ENCODE results near the gene KCNJ12.
"Not testable (repeated sequence)": the region's sequence is repeated elsewhere in the genome, so short reads cannot be mapped to it uniquely, and the experiment has no call there.

KCNJ12 gene

DNA sequence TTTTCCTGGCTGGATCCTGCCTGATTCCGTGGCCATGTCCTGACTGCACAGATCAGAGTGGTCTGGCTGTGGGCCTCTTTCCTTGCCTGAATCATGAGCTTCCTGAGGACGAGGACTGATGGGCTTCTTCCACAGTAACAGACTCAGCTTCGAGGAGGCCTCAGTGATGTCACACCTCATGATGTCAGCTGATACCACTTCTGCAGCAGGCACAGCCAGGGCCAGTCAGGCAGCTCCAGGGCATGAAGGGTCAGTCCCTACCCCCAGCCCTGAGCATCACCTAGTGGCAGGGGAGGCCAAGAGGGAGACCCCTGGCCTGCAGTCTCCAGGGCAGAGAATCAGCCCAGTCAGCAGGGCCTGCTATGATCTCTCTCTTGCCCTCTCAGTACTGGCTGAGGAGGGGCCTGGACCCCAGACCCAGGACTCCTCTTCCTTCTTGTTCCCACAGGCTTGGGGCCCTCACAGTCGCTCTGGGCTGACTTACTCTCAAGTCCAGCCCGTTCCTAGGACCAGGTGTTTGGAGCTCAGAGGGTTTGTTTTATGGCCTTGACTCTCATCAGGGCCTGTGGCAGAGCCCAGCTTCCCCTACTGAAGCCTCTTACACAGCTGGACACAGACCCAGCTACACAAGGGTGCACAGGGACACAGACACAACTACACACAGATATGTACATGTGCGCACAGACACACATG, 26.7 kb upstream of the KCNJ12 start:
- DNase-seq (ENCODE audit: low read depth): not testable (repeated sequence)

DNA sequence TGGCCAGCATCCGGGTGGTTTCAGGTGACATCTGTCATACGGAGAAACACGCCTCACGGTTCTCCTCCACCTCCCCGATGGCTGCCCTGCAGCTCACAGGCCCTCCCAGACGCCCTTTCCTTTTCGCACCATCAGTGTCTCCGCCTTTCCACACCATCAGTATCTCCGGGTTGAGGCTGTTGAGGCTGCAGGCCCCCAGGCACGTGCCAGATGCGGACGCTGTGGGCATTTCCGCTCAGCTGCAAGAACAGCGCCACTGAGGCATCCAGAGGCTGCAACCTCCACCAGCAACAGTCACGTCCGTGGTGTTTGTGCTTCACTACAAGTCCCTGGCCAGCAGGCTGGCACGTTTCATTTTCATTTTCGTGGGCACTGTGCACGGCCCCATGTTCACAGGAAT, 25.7 kb upstream of the KCNJ12 start:
- not testable (repeated sequence) for DNase-seq (ENCODE audit: low read depth)

- no peak for DNase-seq (ENCODE audit: low read depth)
Observed at GRCh38 chr17:21351366-21352065, 24.6 kb upstream of the KCNJ12 start.

DNA sequence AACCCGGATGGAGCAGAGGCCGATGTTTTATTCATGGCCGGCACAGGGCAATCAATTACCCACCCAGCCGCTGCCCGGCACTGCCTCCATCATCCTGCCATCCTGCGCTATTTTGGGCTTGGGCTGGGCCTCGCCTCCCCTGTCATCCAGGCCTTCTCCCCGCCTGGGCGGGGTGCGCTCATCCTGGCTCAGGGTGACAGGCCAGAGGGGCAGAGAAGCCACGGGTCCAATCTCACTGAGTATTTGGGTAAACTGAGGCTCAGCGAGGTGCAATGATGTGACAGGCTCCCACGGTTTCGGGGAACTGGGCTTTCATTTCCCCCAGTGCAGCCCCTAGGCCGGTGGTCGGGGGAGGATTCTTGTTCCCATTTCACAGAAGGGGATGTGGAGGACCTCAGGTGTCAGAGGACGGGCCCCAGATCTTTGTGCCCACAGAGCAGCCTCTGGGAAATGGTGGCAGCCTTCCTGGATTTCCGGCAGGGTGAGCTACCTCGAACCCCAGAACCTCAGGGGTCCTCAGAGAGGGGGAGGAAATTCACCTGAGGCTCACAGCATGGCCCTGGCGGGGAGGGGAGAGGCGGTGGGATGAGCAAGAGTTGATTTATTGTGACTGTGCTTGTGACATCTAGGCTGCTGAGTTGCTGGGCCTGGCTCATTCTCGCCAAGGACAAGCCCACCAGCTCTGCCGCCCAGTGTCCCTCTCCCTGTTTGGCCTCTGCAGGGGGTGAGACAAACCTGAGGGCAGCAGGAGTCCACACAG, 23.8 kb upstream of the KCNJ12 start:
- no peak for DNase-seq (ENCODE audit: low read depth)

DNA sequence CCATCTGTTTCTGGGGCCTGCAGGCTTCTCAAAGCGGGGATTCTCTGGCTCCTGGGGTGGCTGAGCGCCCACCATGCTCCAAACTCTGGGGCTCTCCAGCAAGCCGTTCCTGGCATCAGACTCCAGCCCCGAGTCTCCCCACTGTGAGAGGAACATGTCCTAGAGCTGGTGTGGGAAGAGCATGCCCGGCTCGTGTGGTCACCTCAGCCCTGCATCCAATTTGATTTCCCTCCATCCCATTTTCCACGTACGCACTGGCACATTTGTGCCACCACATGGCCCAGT, 23.2 kb upstream of the KCNJ12 start:
- DNase-seq (ENCODE audit: low read depth): no peak

DNA sequence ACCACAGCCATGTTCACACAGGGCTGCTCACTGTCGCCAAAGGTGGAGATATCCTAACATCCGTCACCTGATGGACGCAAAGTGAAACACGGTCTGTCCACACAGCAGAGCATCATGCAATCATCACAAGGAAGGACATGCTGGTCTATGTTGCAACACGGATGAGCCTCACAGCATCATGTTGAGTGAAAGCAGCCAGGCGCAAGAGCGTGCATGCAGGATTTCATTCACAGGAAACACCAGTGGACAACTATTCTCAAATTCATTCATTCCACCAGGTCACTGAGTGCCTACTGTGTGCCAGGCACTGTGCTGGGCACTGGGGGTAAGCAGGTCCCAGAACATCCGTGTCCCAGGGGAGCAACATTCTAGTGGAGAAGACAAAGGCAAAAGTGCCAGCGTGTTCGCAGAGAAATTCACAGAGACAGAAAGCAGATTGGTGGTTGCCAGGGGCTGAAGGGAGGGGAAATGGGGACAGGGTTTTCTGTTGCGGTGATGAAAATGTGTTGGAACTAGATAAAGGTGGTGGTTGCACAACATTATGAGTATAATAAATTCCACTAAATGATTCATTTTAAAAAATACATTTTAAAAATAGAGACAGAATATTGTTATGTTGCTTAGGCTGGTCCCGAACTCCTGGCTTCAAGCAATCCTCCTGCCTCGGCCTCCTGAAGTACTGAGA, 22.7 kb upstream of the KCNJ12 start:
- DNase-seq (ENCODE audit: low read depth): peak; percentile 20

DNA sequence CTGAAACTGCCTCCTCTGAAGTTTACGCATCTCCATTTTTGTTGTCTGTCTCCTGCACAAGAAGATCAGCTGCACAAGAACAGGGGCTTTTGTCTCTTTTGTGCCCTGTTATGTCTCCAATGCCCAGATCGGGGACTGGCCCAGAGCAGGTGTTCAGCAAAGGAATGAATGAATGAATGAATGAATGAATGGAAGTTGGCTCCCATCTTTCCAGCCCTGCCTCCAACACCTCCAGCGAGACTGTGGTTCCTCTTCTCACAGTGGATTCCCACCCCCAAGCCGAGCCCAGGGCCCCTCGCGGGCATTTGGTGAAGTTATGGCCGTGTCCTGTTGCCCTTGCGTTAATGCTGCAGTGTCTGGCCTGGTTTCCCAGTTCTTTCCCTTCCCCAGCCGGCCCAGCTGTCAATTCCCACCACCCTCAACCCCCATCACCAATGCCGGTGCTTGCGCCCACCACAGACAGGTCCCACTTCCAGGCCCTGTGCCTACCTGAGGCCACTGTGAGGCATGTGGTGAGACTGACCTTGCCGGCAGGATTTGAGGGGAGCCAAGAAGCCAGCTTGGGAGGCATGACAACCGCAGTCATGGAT, 21.3 kb upstream of the KCNJ12 start:
- no peak for DNase-seq (ENCODE audit: low read depth)

- no peak for DNase-seq (ENCODE audit: low read depth)
Observed at GRCh38 chr17:21355586-21355985, 20.6 kb upstream of the KCNJ12 start.

DNA sequence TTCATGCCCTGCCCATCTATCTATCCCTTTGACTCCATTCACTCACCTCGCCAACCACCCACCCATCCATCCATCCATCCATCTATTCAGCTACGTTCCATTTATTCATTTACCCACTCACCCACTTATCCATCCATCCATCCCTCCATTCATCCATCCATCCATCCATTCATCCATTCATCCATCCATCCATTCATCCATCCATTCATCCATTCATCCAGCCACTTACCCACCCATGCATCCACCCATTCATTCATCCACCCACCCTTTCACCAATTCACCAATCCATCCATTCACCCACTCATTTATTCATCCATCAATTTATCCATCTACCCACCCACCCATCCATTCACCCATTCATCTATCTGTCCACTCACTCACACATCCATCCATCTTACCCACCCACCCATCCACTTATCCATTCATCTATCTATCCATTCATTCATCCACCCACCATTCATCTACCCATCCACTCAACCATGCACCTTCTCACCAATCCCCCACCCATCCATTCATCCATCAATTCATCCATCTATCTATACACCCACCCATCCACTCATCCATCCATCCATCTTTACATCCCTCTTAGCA, 19.5 kb upstream of the KCNJ12 start:
- DNase-seq (ENCODE audit: low read depth): no peak

- no peak for DNase-seq (ENCODE audit: low read depth)
Observed at GRCh38 chr17:21357281-21357680, 18.9 kb upstream of the KCNJ12 start.

GRCh38 chr17:21357696-21358656, 18.2 kb upstream of the KCNJ12 start:
- DNase-seq (ENCODE audit: low read depth): no peak

DNA sequence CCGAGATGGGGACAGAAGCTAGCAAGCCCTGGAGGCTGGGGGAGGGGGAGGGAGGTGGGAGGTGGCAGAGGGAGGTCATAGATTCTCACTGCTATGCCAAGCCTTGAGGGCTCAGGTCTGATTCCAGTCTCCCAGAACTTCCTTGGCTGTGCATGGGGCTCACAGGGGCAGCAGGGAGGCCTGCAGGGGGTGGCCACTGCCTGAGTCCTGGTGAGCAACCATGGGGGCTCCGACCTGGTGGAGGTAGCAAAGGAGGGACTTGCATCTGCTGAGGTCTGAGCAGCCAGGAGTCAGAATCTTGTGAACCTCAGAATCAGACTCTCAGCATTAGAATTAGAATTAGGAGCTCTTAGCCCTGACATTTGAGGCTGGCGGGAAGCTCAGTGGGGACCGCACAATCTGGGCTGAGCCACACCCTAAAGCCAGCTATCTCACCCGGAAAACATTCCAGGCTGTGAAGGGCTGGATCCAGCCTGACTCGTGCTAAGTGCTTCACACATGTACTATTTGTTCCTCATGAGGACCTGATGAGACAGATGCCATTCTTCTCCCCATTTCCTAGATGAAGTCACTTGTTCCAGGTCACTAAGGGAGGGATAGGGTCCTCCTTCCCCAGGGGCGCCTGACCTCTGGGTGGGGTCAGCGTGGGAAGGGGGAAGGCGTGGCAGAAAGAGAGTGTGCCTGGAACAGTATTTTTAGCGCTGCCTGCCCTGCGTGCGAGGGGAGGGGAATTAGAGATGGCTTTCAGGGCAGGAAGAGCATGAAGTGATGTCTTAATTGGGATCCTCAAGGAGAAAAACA, 17.3 kb upstream of the KCNJ12 start:
- no peak for DNase-seq (ENCODE audit: low read depth)

GRCh38 chr17:21359483-21359840, 16.7 kb upstream of the KCNJ12 start:
- no peak for DNase-seq (ENCODE audit: low read depth)

DNA sequence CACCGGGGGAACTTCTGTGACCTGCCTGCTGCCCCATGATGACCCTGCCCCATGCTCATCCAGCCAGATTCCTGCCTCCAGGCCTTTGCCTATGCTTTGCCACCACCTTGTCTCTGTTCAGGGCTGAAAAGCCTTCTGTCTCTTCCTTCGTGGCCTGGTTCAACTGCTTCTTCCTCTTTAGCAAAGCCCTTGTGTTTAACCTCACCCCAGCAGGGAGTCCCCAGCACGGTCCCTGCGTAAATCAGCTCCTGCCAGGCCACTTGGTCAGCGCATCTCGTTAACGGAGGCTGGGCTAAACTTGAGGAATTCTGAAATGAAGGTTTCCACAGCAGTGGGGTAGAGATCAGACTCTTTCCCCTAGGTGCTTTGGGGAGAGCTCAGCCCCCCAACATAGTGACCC, 16.1 kb upstream of the KCNJ12 start:
- DNase-seq (ENCODE audit: low read depth): no peak

DNA sequence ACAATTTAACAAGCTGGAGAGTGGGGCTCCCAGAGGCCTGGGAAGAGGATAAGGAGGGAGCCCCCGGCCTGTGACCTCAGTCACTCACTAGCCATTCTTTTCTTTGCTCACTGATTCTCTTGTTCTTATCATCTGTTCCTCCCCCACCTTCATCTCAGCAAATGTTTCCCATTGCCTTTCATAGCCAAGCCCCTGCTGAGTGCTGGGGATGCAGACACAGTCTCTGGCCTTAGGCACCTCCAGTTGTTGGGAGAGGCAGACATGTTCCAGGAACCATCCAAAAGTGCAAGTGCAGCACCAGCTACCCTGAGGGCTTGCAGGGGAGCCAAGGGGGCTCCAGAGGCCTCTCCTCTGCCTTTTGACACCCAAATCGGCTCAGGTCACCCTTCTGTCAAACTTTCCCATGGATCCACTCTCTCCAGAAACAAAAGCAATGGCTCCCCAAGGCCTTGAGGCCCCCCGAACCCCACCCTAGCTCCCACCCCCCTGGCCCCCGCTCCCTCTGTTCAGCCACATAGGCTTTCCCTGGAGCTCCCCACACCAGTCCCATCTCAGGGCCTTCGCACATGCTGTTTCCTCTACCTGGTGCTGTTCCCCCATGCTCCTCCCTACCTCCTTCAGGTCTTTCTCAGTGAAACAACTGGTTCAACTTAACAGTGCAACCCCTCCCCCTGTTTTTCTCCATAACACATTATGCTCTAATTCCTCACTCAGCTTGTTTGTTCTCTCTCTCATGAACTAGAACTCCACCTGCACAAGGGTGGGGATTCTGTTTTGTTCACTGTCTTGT, 14.9 kb upstream of the KCNJ12 start:
- no peak for DNase-seq (ENCODE audit: low read depth)

DNA sequence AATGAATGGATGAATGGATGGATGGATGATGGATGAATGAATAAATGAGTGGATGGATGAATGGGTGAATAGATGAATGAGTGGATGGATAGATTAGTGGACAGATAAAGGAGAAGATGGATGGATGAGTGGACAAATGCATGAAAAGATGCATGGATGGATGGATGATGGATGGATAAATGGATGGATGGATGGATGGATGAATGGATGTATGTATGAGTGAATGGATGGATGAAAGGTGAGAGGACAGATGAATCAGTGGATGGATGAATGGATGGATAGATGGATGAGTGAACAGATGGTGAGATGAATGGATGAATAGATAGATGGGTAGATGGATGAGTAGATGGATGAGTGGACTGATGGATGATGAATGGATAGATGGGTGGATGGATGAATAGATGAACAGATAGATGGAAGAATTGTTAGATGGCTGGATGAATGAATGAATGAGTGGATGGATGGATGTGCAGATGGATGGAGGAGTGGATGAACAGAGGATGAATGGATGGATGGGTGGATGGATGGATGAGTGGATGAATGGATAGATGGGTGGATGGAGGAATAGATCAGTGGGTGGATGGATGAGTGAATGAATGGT, 13.7 kb upstream of the KCNJ12 start:
- DNase-seq (ENCODE audit: low read depth): no peak

DNA sequence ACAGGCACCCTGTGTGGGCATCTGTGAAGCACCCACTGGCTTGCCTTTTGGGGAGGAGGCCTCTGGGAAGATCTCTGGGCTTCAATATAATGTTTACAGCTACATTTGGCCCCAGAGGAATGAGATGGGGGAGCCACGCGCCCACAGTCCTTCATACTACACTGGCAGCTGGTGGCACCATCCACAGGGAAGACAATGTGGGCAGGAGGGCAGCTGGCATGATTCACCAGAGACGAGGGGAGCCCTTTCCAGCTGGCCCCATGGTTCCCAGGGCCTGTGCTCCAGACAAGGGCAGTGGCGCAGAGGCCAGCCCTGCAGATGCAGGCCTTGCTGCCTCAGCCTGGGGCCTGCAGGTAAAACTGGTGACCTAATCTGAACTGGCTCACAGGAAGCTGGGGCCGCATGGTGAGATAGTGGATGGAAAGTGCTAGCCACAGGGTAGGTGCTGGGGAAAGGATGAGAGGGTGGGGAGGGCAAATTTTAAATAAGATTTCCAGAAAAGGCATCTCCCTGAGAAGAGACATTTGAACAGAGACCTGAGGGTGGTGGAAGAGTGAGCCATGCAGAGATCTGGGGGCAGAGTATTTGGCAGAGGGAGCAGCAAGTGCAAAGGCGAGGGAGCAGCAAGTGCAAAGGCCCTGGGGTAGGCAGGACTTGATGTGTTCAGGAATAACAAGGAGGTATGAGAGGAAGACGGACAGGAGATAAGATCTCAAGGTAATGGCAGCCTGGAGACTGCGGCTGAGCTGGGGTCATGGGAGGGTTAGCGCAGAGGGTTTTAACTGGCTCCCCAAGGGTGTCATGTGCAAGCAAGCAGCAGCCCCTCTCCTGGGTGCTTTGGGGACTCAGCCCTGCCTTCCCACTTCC, 12.1 kb upstream of the KCNJ12 start:
- DNase-seq (ENCODE audit: low read depth): no peak

DNA sequence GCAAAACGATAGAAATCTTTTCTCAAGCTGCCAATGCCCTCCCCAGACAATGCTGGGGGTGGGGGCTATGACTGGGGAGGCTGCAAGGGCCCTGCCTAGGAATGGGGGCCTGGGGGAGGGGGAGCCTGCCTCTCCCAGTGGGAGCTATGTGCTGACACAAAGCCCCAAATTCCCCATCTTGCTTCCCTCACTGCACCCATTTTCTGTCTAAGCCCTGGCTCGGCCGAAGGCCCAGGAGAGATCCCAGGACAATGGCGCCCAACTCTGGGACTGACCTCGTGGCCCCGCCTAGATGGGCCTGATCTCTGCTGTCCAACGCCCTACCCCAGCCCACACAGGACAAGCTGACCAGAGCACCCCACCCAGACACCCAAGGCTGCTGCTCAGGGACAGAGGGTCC, 11.1 kb upstream of the KCNJ12 start:
- no peak for DNase-seq (ENCODE audit: low read depth)

Measured in GM04504 (cell line).